ENCODE results near the gene LRMDA.
"Not testable (repeated sequence)": the region's sequence is repeated elsewhere in the genome, so short reads cannot be mapped to it uniquely, and the experiment has no call there.

LRMDA gene

GRCh38 chr10:75508239-75508813 lies 76.9 kb downstream of the LRMDA start:
- DNase-seq: no peak

GRCh38 chr10:75508814-75509306 lies 77.4 kb downstream of the LRMDA start:
- DNase-seq: no peak

- DNase-seq: no peak
Observed at GRCh38 chr10:75509706-75510105, 78.3 kb downstream of the LRMDA start.

GRCh38 chr10:75511011-75511410 lies 79.6 kb downstream of the LRMDA start:
- no peak for DNase-seq

- DNase-seq: no peak
Observed at GRCh38 chr10:75512203-75512933, 80.9 kb downstream of the LRMDA start.

- DNase-seq: no peak
Observed at GRCh38 chr10:75513292-75513885, 82.0 kb downstream of the LRMDA start.

- no peak for DNase-seq
Observed at GRCh38 chr10:75514830-75515229, 83.4 kb downstream of the LRMDA start.

GRCh38 chr10:75516154-75516553 lies 84.7 kb downstream of the LRMDA start:
- DNase-seq: not testable (repeated sequence)

- not testable (repeated sequence) for DNase-seq
Observed at GRCh38 chr10:75519213-75519612, 87.8 kb downstream of the LRMDA start.

- DNase-seq: not testable (repeated sequence)
Observed at GRCh38 chr10:75521194-75521829, 89.9 kb downstream of the LRMDA start.

GRCh38 chr10:75525067-75525466 lies 93.6 kb downstream of the LRMDA start:
- no peak for DNase-seq

- DNase-seq: no peak
Observed at GRCh38 chr10:75525646-75526045, 94.2 kb downstream of the LRMDA start.

- no peak for DNase-seq
Observed at GRCh38 chr10:75527542-75527941, 96.1 kb downstream of the LRMDA start.

GRCh38 chr10:75528392-75528791 lies 97.0 kb downstream of the LRMDA start:
- peak; percentile 90 for DNase-seq

GRCh38 chr10:75530299-75530698 lies 98.9 kb downstream of the LRMDA start:
- peak; percentile 28 for DNase-seq

- DNase-seq: no peak
Observed at GRCh38 chr10:75531571-75532031, 100.2 kb downstream of the LRMDA start.

- peak; percentile 64 for DNase-seq
Observed at GRCh38 chr10:75532253-75532924, 101.0 kb downstream of the LRMDA start.

- DNase-seq: no peak
Observed at GRCh38 chr10:75538144-75538543, 106.7 kb downstream of the LRMDA start.

GRCh38 chr10:75538765-75539164 lies 107.3 kb downstream of the LRMDA start:
- DNase-seq: no peak

- no peak for DNase-seq
Observed at GRCh38 chr10:75540357-75540966, 109.0 kb downstream of the LRMDA start.

GRCh38 chr10:75540981-75541380 lies 109.6 kb downstream of the LRMDA start:
- DNase-seq: no peak

- no peak for DNase-seq
Observed at GRCh38 chr10:75541411-75541810, 110.0 kb downstream of the LRMDA start.

All from suppressor macrophage treated with lipopolysaccharide for 4 hours (primary cell).